Hippocampal formation (tissue), 2 donors: ENCODE data around the gene SMIM29.
"Not testable (repeated sequence)": the region's sequence is repeated elsewhere in the genome, so short reads cannot be mapped to it uniquely, and the experiment has no call there.

Experiments used
- DNase-seq, 2 donors: peaks; one replicate each; lab custom pipeline; 2025; lab: John Stamatoyannopoulos, UW

SMIM29 gene

GRCh38 chr6:34248727-34249468 lies at the start of gene SMIM29:
SMIM29 (minus strand) TSS chr6:34249006; CDS start chr6:34247791, 1,215 bp downstream.
- DNase-seq, result peak; percentile 97 to 98

- DNase-seq, result no peak
Observed at GRCh38 chr6:34295721-34296120, 46.9 kb upstream of the SMIM29 start.

- no peak for DNase-seq
Observed at GRCh38 chr6:34292954-34293353, 44.1 kb upstream of the SMIM29 start.

GRCh38 chr6:34289137-34289536 lies 40.3 kb upstream of the SMIM29 start:
- no peak for DNase-seq

GRCh38 chr6:34288581-34288980 lies 39.8 kb upstream of the SMIM29 start:
- no peak for DNase-seq

GRCh38 chr6:34285448-34286164 lies 36.8 kb upstream of the SMIM29 start:
- DNase-seq, result peak in 1 of 2 donors; percentile 59

- DNase-seq, result peak; percentile 42 to 67
Observed at GRCh38 chr6:34284563-34285447, 36.0 kb upstream of the SMIM29 start.

- no peak for DNase-seq
Observed at GRCh38 chr6:34281702-34282334, 33.0 kb upstream of the SMIM29 start.

GRCh38 chr6:34280216-34280615 lies 31.4 kb upstream of the SMIM29 start:
- DNase-seq, result no peak

GRCh38 chr6:34278833-34279232 lies 30.0 kb upstream of the SMIM29 start:
- no peak for DNase-seq

- no peak for DNase-seq
Observed at GRCh38 chr6:34277763-34278112, 28.9 kb upstream of the SMIM29 start.

- DNase-seq, result no peak
Observed at GRCh38 chr6:34276881-34277762, 28.3 kb upstream of the SMIM29 start.

GRCh38 chr6:34276191-34276590 lies 27.4 kb upstream of the SMIM29 start:
- DNase-seq, result no peak

GRCh38 chr6:34275128-34275804 lies 26.5 kb upstream of the SMIM29 start:
- no peak for DNase-seq

GRCh38 chr6:34274129-34274528 lies 25.3 kb upstream of the SMIM29 start:
- DNase-seq, result no peak

GRCh38 chr6:34273242-34273805 lies 24.5 kb upstream of the SMIM29 start:
- no peak for DNase-seq

- no peak for DNase-seq
Observed at GRCh38 chr6:34272013-34272926, 23.5 kb upstream of the SMIM29 start.

GRCh38 chr6:34269658-34270341 lies 21.0 kb upstream of the SMIM29 start:
- DNase-seq, result not testable (repeated sequence)
